Spleen (tissue), 11 donors: ENCODE results near the gene ARHGEF10L. TPM values are rescaled to one million over a fixed set of nuclear protein-coding genes. Genes with fewer than 3 reads are reported as not detected.

ENCODE experiments used
- DNase-seq: peaks from one replicate; pipeline ENCODE4 v3.0.0-alpha.2; 2020
- H3K27ac ChIP-seq, 8 donors: fragments of 200-600 bp; sonication (generic) in 7 of 8; 1 replicate in 4 of 8; 2 replicates in 4 of 8; pipeline versions ENCODE4 v1.5.0 to v1.8.0; 2016 to 2021; ENCODE audit warnings: inconsistent platforms in 4 of 8, mild to moderate bottlenecking in 4 of 8, moderate library complexity in 1 of 8
- H3K27me3 ChIP-seq, 7 donors: fragments of 200-600 bp; sonication (generic) in 6 of 7; replicated peaks in 1 of 7; 1 replicate in 4 of 7; 2 replicates in 3 of 7; pipeline versions ENCODE4 v1.5.0 to v1.8.0; 2016 to 2021; ENCODE audit warnings: inconsistent platforms in 3 of 7, mild to moderate bottlenecking in 1 of 7
- H3K36me3 ChIP-seq, 6 donors: fragments of 200-600 bp; sonication (generic) in 5 of 6; 1 replicate in 4 of 6; 2 replicates in 2 of 6; pipeline versions ENCODE4 v1.5.0 to v1.8.0; 2016 to 2021; ENCODE audit warnings: inconsistent platforms in 2 of 6
- H3K4me1 ChIP-seq, 6 donors: fragments of 200-600 bp; sonication (generic) in 5 of 6; 1 replicate in 3 of 6; 2 replicates in 3 of 6; pipeline versions ENCODE4 v1.5.0 to v1.8.0; 2016 to 2021; ENCODE audit warnings: inconsistent platforms in 3 of 6
- H3K4me3 ChIP-seq, 8 donors: fragments of 200-600 bp; sonication (generic) in 7 of 8; 1 replicate in 4 of 8; 2 replicates in 4 of 8; pipeline versions ENCODE4 v1.5.0 to v1.8.0; 2016 to 2021; ENCODE audit warnings: inconsistent platforms in 4 of 8, mild to moderate bottlenecking in 4 of 8, moderate library complexity in 2 of 8
- H3K9me3 ChIP-seq, 8 donors: fragments of 200-600 bp; sonication (generic) in 7 of 8; 1 replicate in 4 of 8; 2 replicates in 4 of 8; pipeline versions ENCODE4 v1.5.0 to v1.8.0; 2016 to 2021; ENCODE audit warnings: inconsistent platforms in 4 of 8
- CTCF ChIP-seq, 11 experiments: fragments of 200-600 bp in 7 of 11; fragments of 450-650 bp in 4 of 11; sonication (generic) in 4 of 11; IDR thresholded peaks in 8 of 11; conservative IDR thresholded peaks in 3 of 11; 1 replicate in 7 of 11; 2 replicates in 4 of 11; pipeline versions ENCODE4 v1.4.0 to v1.8.0; 2016 to 2021; ENCODE audit warnings: antibody characterized with exemption in 11 of 11, inconsistent platforms in 4 of 11, mild to moderate bottlenecking in 1 of 11
- POLR2A ChIP-seq, 3 donors: fragments of 450-650 bp; IDR thresholded peaks; one replicate each; pipeline ENCODE4 v1.5.1; 2017; ENCODE audit warnings: antibody characterized with exemption in 3 of 3, mild to moderate bottlenecking in 1 of 3
- POLR2AphosphoS5 ChIP-seq, 3 donors: sonication (generic); formaldehyde crosslinking; IDR thresholded peaks; one replicate each; pipeline ENCODE4 v1.5.1; 2017; ENCODE audit warnings: antibody characterized with exemption in 3 of 3
- WGBS, 5 donors: extraction: QIAGEN DNeasy Blood & Tissue Kit in 3 of 5; methylation state at CpG; one replicate each; pipeline versions ENCODE4 v1.1.5 to v1.1.7; 2013 to 2018; 5-methylcytosine and 5-hydroxymethylcytosine counted together
- intact Hi-C: fragments of 100-400 bp; cut with DNase I; formaldehyde crosslinking; loops from one replicate; pipeline ENCODE4 v1.15.0; 2023; ENCODE audit warnings: low total_unique reads
- polyA plus RNA-seq, 3 donors: library from polyadenylated mRNA; stranded (reverse); fragments of 200-250 nt; gene quantifications; one replicate each; pipeline ENCODE4 v1.2.1, GENCODE V29; 2013
- total RNA-seq, 7 donors: library from RNA; depleted of rRNA in 3 of 7; stranded (reverse); fragments of >200 nt in 3 of 7; fragmentation: NEBNext Ultra II Directional in 4 of 7; extraction: Animal tissue kit (Norgen Biotek cat#: 25700) in 4 of 7; gene quantifications; one replicate each; pipeline versions ENCODE4 v1.1.0 to v1.2.1, GENCODE V29; 2016 to 2021
- donor health status: healthy with polysubstance abuse.
- donor health status: DM: no; HTN: no; CAD: no; lungs with moderate emphysema.
- donor health status: DM: no; HTN: no; CAD: no.
- donor health status: Bipolar disorder and iron deficiency.
- donor health status: healthy.
- donor health status: DM: no; HTN: no; CAD: no.
- donor health status: DM: yes; HTN: yes; CAD: no.

ARHGEF10L gene
- total and polyA plus RNA-seq, 10 donors = 10.0 to 40.9 (median 21.4) TPM

GRCh38 chr1:17665054-17665453, 125.6 kb downstream of the ARHGEF10L start:
- no peak overlapping the region for H3K27ac ChIP-seq
- no peaks in the 10 kb centered on the region for H3K9me3 ChIP-seq
- no peak for DNase-seq
- H3K4me1 ChIP-seq = no peaks in the 10 kb centered on the region
- peaks cover 0 to 84% (median 12%) of the 10 kb centered on the region in 6 donors for H3K36me3 ChIP-seq
- WGBS, 5 donors = 80 to 91% (median 87%) methylated on average over 6 to 8 of the region's 8 CpGs
- H3K27me3 ChIP-seq = no peaks in the 10 kb centered on the region
- TF ChIP-seq POLR2A (IDR thresholded peaks at IDR 0.05) (no peak), CTCF (IDR thresholded peaks at IDR 0.05 in 8 of 11, conservative IDR thresholded peaks at IDR 0.05 in 3 of 11) (no peak)
- H3K4me3 ChIP-seq = no peak overlapping the region
- intact Hi-C loops = no loop called here

GRCh38 chr1:17665950-17666720, 126.6 kb downstream of the ARHGEF10L start:
- Histone ChIP-seq H3K4me3 (no peak overlapping the region), H3K4me1 (no peaks in the 10 kb centered on the region), H3K9me3 (no peaks in the 10 kb centered on the region), H3K36me3 (peaks cover 0 to 86% (median 12%) of the 10 kb centered on the region in 6 donors), H3K27ac (no peak overlapping the region), H3K27me3 (no peaks in the 10 kb centered on the region)
- TF ChIP-seq POLR2AphosphoS5 (IDR thresholded peaks at IDR 0.05) = no peak
- no peak for TF ChIP-seq POLR2A (IDR thresholded peaks at IDR 0.05)
- intact Hi-C loops = no loop called here
- DNase-seq = no peak
- WGBS, 5 donors = 67 to 90% (median 76%) methylated on average over 5 of the region's 5 CpGs

- WGBS, 5 donors = 85 to 93% (median 89%) methylated on average over 8 to 9 of the region's 9 CpGs
- no peak overlapping the region for H3K27ac ChIP-seq
These were observed 128.1 kb downstream of the ARHGEF10L start for GRCh38 chr1:17667641-17668040.

GRCh38 chr1:17668195-17668594, 128.7 kb downstream of the ARHGEF10L start:
- peaks cover 0 to 5% (median 0%) of the 10 kb centered on the region in 6 donors for H3K4me1 ChIP-seq
- H3K27ac ChIP-seq = no peak overlapping the region
- no peaks in the 10 kb centered on the region for H3K27me3 ChIP-seq
- DNase-seq = no peak
- H3K36me3 ChIP-seq = peaks cover 0 to 74% (median 12%) of the 10 kb centered on the region in 6 donors
- intact Hi-C loops = no loop called here
- WGBS, 5 donors = 86 to 94% (median 91%) methylated on average over 9 to 12 of the region's 12 CpGs
- H3K9me3 ChIP-seq = no peaks in the 10 kb centered on the region
- H3K4me3 ChIP-seq = no peak overlapping the region
- TF ChIP-seq POLR2AphosphoS5 (IDR thresholded peaks at IDR 0.05) (no peak), POLR2A (IDR thresholded peaks at IDR 0.05) (no peak), CTCF (IDR thresholded peaks at IDR 0.05 in 8 of 11, conservative IDR thresholded peaks at IDR 0.05 in 3 of 11) (no peak)

More at GRCh38 chr1:17667641-17668040, 128.1 kb downstream of the ARHGEF10L start:
- DNase-seq = no peak
- intact Hi-C loops = no loop called here
- TF ChIP-seq CTCF (IDR thresholded peaks at IDR 0.05 in 8 of 11, conservative IDR thresholded peaks at IDR 0.05 in 3 of 11) = no peak
- no peak for TF ChIP-seq POLR2A (IDR thresholded peaks at IDR 0.05)
- TF ChIP-seq POLR2AphosphoS5 (IDR thresholded peaks at IDR 0.05) = no peak
- peaks cover 0 to 5% (median 0%) of the 10 kb centered on the region in 6 donors for H3K4me1 ChIP-seq
- peaks cover 0 to 78% (median 12%) of the 10 kb centered on the region in 6 donors for H3K36me3 ChIP-seq
- no peaks in the 10 kb centered on the region for H3K27me3 ChIP-seq
- no peaks in the 10 kb centered on the region for H3K9me3 ChIP-seq
- H3K4me3 ChIP-seq = no peak overlapping the region
